CD4-positive, CD25-positive, alpha-beta regulatory T cell (primary cell): ENCODE results near the gene PARP8. TPM values are rescaled to one million over a fixed set of nuclear protein-coding genes. Genes with fewer than 3 reads are reported as not detected.

Experiments used
- ATAC-seq, 2 donors: fragments of 150-1000 bp; cut with Tn5 transposase; one replicate each; pipeline ENCODE4 v1.10.0; 2021; ENCODE audit warnings: low read depth in 2 of 2, moderate number of reproducible peaks in 2 of 2, moderate library complexity in 1 of 2
- DNase-seq, 3 donors: peaks; one replicate each; pipeline versions ENCODE4 v3.0.0 to v3.0.0-alpha.2; 2012 to 2022; ENCODE audit warnings: mixed read lengths in 1 of 3
- H3K27ac ChIP-seq: one replicate; pipeline ENCODE4 v1.7.0; 2013; ENCODE audit warnings: mild to moderate bottlenecking, low read length; ENCODE audit not compliant: insufficient read depth, poor library complexity, severe bottlenecking
- H3K27me3 ChIP-seq: one replicate; pipeline ENCODE4 v1.7.0; 2013; ENCODE audit warnings: low read length; ENCODE audit not compliant: control insufficient read depth, insufficient read depth
- H3K36me3 ChIP-seq: one replicate; pipeline ENCODE4 v1.7.0; 2013; ENCODE audit warnings: mild to moderate bottlenecking, low read length, moderate library complexity; ENCODE audit not compliant: control insufficient read depth, insufficient read depth
- H3K4me1 ChIP-seq: 2 replicates; pipeline ENCODE4 v1.7.0; 2013; ENCODE audit warnings: mild to moderate bottlenecking, low read length; ENCODE audit not compliant: insufficient read depth, control insufficient read depth, poor library complexity, severe bottlenecking
- H3K4me3 ChIP-seq: one replicate; pipeline ENCODE4 v1.7.0; 2013; ENCODE audit warnings: low read depth, mild to moderate bottlenecking, low read length, moderate library complexity
- H3K9me3 ChIP-seq, 2 experiments: 1 replicate in 1 of 2; 2 replicates in 1 of 2; pipeline ENCODE4 v1.7.0; 2013; ENCODE audit warnings: low read length in 2 of 2, mild to moderate bottlenecking in 1 of 2, moderate library complexity in 1 of 2; ENCODE audit not compliant: control insufficient read depth in 2 of 2
- H3K27ac Mint-ChIP-seq, 3 donors: one replicate each; pipeline ENCODE4 v1.8.0; 2020 to 2022; ENCODE audit warnings: mild to moderate bottlenecking in 3 of 3, mixed read lengths in 3 of 3, moderate library complexity in 2 of 3
- H3K27me3 Mint-ChIP-seq: one replicate; pipeline ENCODE4 v1.8.0; 2022; ENCODE audit warnings: mild to moderate bottlenecking, mixed read lengths
- H3K36me3 Mint-ChIP-seq: one replicate; pipeline ENCODE4 v1.8.0; 2020; ENCODE audit warnings: mixed read lengths
- H3K4me1 Mint-ChIP-seq, 4 donors: one replicate each; pipeline ENCODE4 v1.8.0; 2020 to 2022; ENCODE audit warnings: mixed read lengths in 4 of 4, mild to moderate bottlenecking in 1 of 4
- H3K4me3 Mint-ChIP-seq, 4 donors: one replicate each; pipeline ENCODE4 v1.8.0; 2020 to 2022; ENCODE audit warnings: mild to moderate bottlenecking in 4 of 4, mixed read lengths in 4 of 4, moderate library complexity in 3 of 4
- H3K9me3 Mint-ChIP-seq, 7 donors: one replicate each; pipeline ENCODE4 v1.8.0; 2020 to 2022; ENCODE audit warnings: mixed read lengths in 7 of 7, mild to moderate bottlenecking in 3 of 7, moderate library complexity in 2 of 7
- polyA plus RNA-seq, 4 donors: library from polyadenylated mRNA; unstranded; fragments of 300-500 nt; fragmentation: Illumina TruSeq; gene quantifications; one replicate each; pipeline ENCODE4 v1.2.3, GENCODE V29; 2021
- total RNA-seq: library from RNA; stranded (reverse); gene quantifications from one replicate; pipeline ENCODE4 v1.2.3, GENCODE V29; 2022

The PARP8 gene
- total and polyA plus RNA-seq, 5 donors from 2014 or later: 45.0 to 217 (median 56.0) TPM

DNA sequence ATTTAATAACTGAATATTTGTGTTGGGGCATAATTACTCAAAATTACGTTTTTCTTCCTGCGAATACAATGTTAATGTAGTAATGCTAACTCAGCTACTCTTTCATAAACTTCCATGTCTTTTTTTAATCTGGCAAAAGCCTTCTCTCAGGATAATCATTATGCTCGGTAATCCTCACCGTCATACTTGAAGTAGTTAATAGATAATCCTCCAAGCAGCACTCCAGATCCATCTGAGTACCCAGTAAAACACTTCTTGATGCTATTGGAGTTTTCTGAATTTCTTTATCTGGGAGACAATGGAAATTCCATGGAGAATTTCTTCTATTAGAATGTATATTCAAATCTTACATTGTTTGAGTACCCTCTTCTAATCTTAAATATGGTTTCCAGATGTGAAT is 34.3 kb downstream of the PARP8 start:
- Histone ChIP-seq H3K4me3 (no peak overlapping the region), H3K36me3 (peaks cover 3% of the 10 kb centered on the region), H3K27ac (no peak overlapping the region), H3K27me3 (no peaks in the 10 kb centered on the region), H3K4me1 (peaks cover 15% of the 10 kb centered on the region), H3K9me3 (no peaks in the 10 kb centered on the region)
- H3K4me1 Mint-ChIP-seq: peaks cover 49 to 75% (median 67%) of the 10 kb centered on the region in 4 donors
- peaks cover 18% of the 10 kb centered on the region for H3K36me3 Mint-ChIP-seq
- no peak for ATAC-seq
- no peak for DNase-seq
- peak overlapping the region in 1 of 3 donors; percentile 62 for H3K27ac Mint-ChIP-seq
- H3K4me3 Mint-ChIP-seq: peak overlapping the region in 1 of 4 donors; percentile 18
- peaks cover 0 to 4% (median 0%) of the 10 kb centered on the region in 7 donors for H3K9me3 Mint-ChIP-seq
- no peaks in the 10 kb centered on the region for H3K27me3 Mint-ChIP-seq

DNA sequence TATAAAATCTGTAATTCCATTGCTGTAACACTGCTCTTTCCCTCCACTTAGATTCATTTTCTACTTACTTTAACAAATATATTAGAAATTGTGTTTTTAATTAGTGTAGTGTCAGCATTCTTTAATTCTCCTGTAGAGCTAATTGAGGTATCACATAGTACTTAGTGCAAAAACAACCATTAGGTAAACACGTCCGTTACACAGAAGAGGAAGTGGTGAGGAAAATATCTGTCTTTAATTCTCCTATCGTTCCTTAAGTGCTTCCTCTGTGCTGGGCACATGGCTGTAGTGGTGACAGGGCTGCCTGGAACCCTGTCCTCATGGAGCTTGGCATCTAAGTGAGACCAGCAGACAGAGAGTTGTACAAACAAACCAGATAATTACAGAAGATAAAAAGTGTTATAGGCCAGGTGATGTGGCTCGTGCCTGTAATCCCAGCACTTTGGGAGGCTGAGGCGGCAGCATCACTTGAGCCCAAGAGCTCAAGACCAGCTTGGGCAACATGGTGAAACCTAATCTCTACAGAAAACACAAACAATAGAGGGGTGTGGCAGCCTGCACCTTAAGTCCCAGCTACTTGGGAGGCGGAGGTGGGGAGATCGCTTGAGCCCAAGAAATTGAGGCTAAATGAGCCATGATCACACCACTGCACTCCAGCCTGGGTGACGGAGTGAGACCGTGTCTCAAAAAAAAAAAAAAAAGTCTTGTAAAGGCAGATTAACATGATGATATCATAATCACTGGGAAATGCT is 36.4 kb downstream of the PARP8 start:
- peak overlapping the region in 3 of 4 donors; percentile 6 to 75 (median 34) for H3K4me3 Mint-ChIP-seq
- peak; percentile 81 to 83 for ATAC-seq
- Histone ChIP-seq H3K27me3 (no peaks in the 10 kb centered on the region), H3K27ac (peak overlapping the region; percentile 47), H3K4me3 (peak overlapping the region; percentile 69), H3K4me1 (peaks cover 15% of the 10 kb centered on the region), H3K36me3 (no peaks in the 10 kb centered on the region), H3K9me3 (no peaks in the 10 kb centered on the region)
- H3K4me1 Mint-ChIP-seq: peaks cover 51 to 75% (median 63%) of the 10 kb centered on the region in 4 donors
- DNase-seq: peak in 1 of 3 donors; percentile 57
- H3K27ac Mint-ChIP-seq: peak overlapping the region; percentile 70 to 98 (median 95)
- peaks cover 0 to 4% (median 0%) of the 10 kb centered on the region in 7 donors for H3K9me3 Mint-ChIP-seq
- no peaks in the 10 kb centered on the region for H3K27me3 Mint-ChIP-seq
- H3K36me3 Mint-ChIP-seq: peaks cover 15% of the 10 kb centered on the region

DNA sequence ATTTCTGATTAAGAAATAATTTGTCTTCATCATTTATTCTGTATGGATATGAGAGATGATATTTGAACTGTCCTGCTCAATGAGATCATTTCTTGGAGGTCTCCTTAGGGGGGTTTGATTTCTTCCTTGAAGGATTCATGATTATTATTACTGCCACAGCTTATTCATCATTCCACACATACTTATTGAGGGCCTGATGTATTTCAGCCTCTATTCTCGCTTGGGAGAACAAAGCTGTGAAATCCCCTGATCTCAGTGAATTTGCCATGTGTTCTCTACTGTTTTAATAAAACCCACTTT is 36.9 kb downstream of the PARP8 start:
- Histone ChIP-seq H3K4me3 (no peak overlapping the region), H3K4me1 (peaks cover 15% of the 10 kb centered on the region), H3K36me3 (no peaks in the 10 kb centered on the region), H3K27ac (no peak overlapping the region), H3K27me3 (no peaks in the 10 kb centered on the region), H3K9me3 (no peaks in the 10 kb centered on the region)
- Mint-ChIP-seq H3K27me3 (no peaks in the 10 kb centered on the region), H3K4me1 (peaks cover 47 to 77% (median 63%) of the 10 kb centered on the region in 4 donors), H3K4me3 (peak overlapping the region in 1 of 4 donors; percentile 23), H3K27ac (peak overlapping the region; percentile 70 to 98 (median 95)), H3K9me3 (peaks cover 0 to 4% (median 0%) of the 10 kb centered on the region in 7 donors), H3K36me3 (peaks cover 13% of the 10 kb centered on the region)
- DNase-seq (no peak), ATAC-seq (no peak)

DNA sequence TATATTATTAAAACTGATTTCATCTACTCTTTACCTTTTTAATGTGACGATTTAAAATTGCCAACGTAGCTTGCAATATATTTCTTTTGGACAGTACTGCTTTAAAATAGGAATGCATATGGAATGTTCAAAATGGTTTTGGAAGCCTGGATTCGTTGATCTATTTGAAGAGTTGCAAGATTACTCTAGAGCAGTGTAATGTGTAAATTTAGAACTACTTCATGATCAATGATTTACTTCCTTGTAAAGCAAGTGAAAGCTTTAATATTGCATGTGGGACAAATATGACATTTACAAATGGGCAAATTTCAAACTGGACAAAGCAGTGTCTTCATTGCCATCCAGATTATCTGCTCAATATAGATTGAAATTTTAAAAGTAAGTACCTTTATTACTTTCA is 38.3 kb downstream of the PARP8 start:
- peak overlapping the region in 1 of 3 donors; percentile 6 for H3K27ac Mint-ChIP-seq
- H3K36me3 Mint-ChIP-seq: peaks cover 9% of the 10 kb centered on the region
- no peaks in the 10 kb centered on the region for H3K27me3 ChIP-seq
- no peak overlapping the region for H3K27ac ChIP-seq
- no peak overlapping the region for H3K4me3 Mint-ChIP-seq
- DNase-seq (no peak), ATAC-seq (no peak)
- no peaks in the 10 kb centered on the region for H3K9me3 ChIP-seq
- H3K4me1 ChIP-seq: peaks cover 21% of the 10 kb centered on the region
- H3K4me3 ChIP-seq: no peak overlapping the region
- H3K9me3 Mint-ChIP-seq: peaks cover 0 to 2% (median 0%) of the 10 kb centered on the region in 7 donors
- no peaks in the 10 kb centered on the region for H3K36me3 ChIP-seq
- no peaks in the 10 kb centered on the region for H3K27me3 Mint-ChIP-seq
- peaks cover 45 to 81% (median 62%) of the 10 kb centered on the region in 4 donors for H3K4me1 Mint-ChIP-seq

DNA sequence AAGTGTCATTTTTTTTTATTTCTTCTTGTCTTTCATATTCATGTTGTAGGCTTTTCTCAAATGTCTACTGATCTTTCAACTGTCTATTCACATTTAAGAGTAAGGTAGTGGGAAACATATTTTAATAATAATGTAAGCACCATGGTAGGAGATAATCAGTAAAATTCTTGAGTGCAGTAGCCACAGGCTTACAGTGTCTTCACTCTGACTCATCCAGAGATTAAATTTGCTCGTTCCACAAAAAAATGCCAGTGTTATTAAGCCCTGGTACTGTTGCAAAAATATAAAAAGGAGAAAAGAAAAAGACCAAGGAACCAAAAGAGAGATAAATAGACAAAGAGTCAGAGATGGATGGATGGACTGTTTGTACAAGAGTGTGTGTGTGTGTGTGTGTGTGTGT is 43.0 kb downstream of the PARP8 start:
- peaks cover 36% of the 10 kb centered on the region for H3K4me1 ChIP-seq

DNA sequence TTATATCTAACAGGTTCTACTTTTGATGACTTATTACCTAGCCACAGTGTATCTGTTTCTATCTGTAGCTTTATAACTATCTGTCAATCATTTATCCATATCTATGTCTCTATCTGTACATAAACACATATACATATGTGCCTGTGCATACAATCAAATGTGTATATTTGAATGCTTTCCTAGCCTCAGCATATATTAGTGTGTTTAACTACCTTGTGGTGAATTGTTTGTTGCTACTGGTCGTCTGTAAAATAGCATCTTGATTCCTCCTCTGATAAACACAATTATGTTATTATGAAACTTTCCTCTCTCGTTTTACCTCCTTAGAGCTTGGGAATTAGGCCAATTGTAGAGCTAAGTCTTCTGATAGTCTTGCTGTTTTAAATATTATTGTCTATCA is 44.4 kb downstream of the PARP8 start:
- H3K4me1 Mint-ChIP-seq: peaks cover 47 to 77% (median 53%) of the 10 kb centered on the region in 4 donors
- H3K27me3 Mint-ChIP-seq: no peaks in the 10 kb centered on the region
- DNase-seq: no peak
- Histone ChIP-seq H3K36me3 (no peaks in the 10 kb centered on the region), H3K27ac (peak overlapping the region; percentile 77), H3K4me3 (peak overlapping the region; percentile 67), H3K9me3 (no peaks in the 10 kb centered on the region), H3K27me3 (no peaks in the 10 kb centered on the region), H3K4me1 (peaks cover 36% of the 10 kb centered on the region)
- H3K36me3 Mint-ChIP-seq: peaks cover 5% of the 10 kb centered on the region
- peak overlapping the region; percentile 62 to 85 (median 75) for H3K4me3 Mint-ChIP-seq
- H3K9me3 Mint-ChIP-seq: no peaks in the 10 kb centered on the region
- H3K27ac Mint-ChIP-seq: peak overlapping the region; percentile 88 to 98 (median 91)
- peak; percentile 17 to 23 for ATAC-seq

More for the DNA sequence above, 43.0 kb downstream of the PARP8 start:
- peak overlapping the region; percentile 1 to 44 (median 28) for H3K4me3 Mint-ChIP-seq
- no peak for ATAC-seq
- H3K36me3 Mint-ChIP-seq: peaks cover 8% of the 10 kb centered on the region
- DNase-seq: no peak
- no peaks in the 10 kb centered on the region for H3K27me3 Mint-ChIP-seq
- no peaks in the 10 kb centered on the region for H3K9me3 Mint-ChIP-seq
- Histone ChIP-seq H3K27ac (no peak overlapping the region), H3K4me3 (peak overlapping the region; percentile 20), H3K9me3 (no peaks in the 10 kb centered on the region), H3K36me3 (no peaks in the 10 kb centered on the region), H3K27me3 (no peaks in the 10 kb centered on the region)
- H3K27ac Mint-ChIP-seq: peak overlapping the region; percentile 45 to 93 (median 88)
- H3K4me1 Mint-ChIP-seq: peaks cover 44 to 76% (median 56%) of the 10 kb centered on the region in 4 donors

DNA sequence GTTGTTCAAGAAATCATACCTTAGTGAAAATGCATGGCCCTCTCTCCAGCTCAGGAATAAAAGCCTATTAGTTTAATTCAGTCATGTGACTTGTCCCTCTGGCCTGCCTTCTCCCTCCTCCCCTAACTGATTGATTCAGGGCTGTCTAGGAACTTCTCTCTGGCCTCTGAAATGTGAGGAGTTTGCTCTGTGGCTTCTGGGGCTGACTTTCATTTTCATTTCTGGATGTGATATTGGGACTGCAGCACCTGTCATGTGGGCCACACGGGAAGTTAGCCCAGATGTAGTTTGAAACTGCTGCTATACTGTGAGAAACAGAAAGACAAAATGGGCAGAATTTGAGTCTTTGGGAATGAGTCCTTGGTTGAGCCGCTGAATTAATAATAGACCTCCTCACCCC is 44.8 kb downstream of the PARP8 start:
- DNase-seq (peak; percentile 31 to 87 (median 63)), ATAC-seq (peak; percentile 90 to 91)
- Histone ChIP-seq H3K36me3 (no peaks in the 10 kb centered on the region), H3K4me3 (peak overlapping the region; percentile 67), H3K9me3 (no peaks in the 10 kb centered on the region), H3K4me1 (peaks cover 36% of the 10 kb centered on the region), H3K27ac (peak overlapping the region; percentile 77), H3K27me3 (no peaks in the 10 kb centered on the region)
- no peaks in the 10 kb centered on the region for H3K27me3 Mint-ChIP-seq
- H3K4me3 Mint-ChIP-seq: peak overlapping the region; percentile 62 to 85 (median 75)
- H3K4me1 Mint-ChIP-seq: peaks cover 50 to 80% (median 55%) of the 10 kb centered on the region in 4 donors
- H3K36me3 Mint-ChIP-seq: peaks cover 4% of the 10 kb centered on the region
- H3K9me3 Mint-ChIP-seq: no peaks in the 10 kb centered on the region
- peak overlapping the region; percentile 88 to 98 (median 91) for H3K27ac Mint-ChIP-seq
